Measurements from ENCODE around the gene CROCC.

CROCC gene

GRCh38 chr1:16988210-16988609 is 66.5 kb downstream of the CROCC start:
- DNase-seq = no peak

- no peak for DNase-seq
Observed at GRCh38 chr1:16989676-16990391, 68.1 kb downstream of the CROCC start.

GRCh38 chr1:16991571-16991970 is 69.8 kb downstream of the CROCC start:
- DNase-seq = no peak

GRCh38 chr1:16992102-16992501 is 70.4 kb downstream of the CROCC start:
- no peak for DNase-seq

- no peak for DNase-seq
Observed at GRCh38 chr1:16992675-16993074, 70.9 kb downstream of the CROCC start.

- DNase-seq = no peak
Observed at GRCh38 chr1:16993521-16994038, 71.8 kb downstream of the CROCC start.

GRCh38 chr1:16996845-16997244 is 75.1 kb downstream of the CROCC start:
- no peak for DNase-seq

GRCh38 chr1:16998589-16998988 is 76.9 kb downstream of the CROCC start:
- DNase-seq = no peak

- no peak for DNase-seq
Observed at GRCh38 chr1:16999863-17000262, 78.1 kb downstream of the CROCC start.

GRCh38 chr1:17001760-17002523 is 80.2 kb downstream of the CROCC start:
- no peak for DNase-seq

GRCh38 chr1:17002524-17002902 is 80.8 kb downstream of the CROCC start:
- no peak for DNase-seq

- no peak for DNase-seq
Observed at GRCh38 chr1:17004466-17005364, 83.0 kb downstream of the CROCC start.

GRCh38 chr1:17005365-17005740 is 83.6 kb downstream of the CROCC start:
- no peak for DNase-seq

GRCh38 chr1:17007121-17007520 is 85.4 kb downstream of the CROCC start:
- DNase-seq = no peak

- DNase-seq = no peak
Observed at GRCh38 chr1:17008208-17008855, 86.6 kb downstream of the CROCC start.

- peak; percentile 58 to 65 for DNase-seq
Observed at GRCh38 chr1:17009706-17010105, 88.0 kb downstream of the CROCC start.

GRCh38 chr1:17011092-17011438 is 89.3 kb downstream of the CROCC start:
- DNase-seq = no peak

GRCh38 chr1:17011439-17012307 is 89.9 kb downstream of the CROCC start, which contains the start of gene ATP13A2:
Gene ATP13A2, minus strand, starts transcription at chr1:17011928. Its CDS starts 190 bp downstream, at chr1:17011738.
- peak; percentile 52 to 56 for DNase-seq

GRCh38 chr1:17012775-17013490 is 91.2 kb downstream of the CROCC start:
- DNase-seq = no peak

GRCh38 chr1:17013491-17014320 is 92.0 kb downstream of the CROCC start:
- DNase-seq = peak; percentile 86 to 94
